Sigmoid colon (tissue), 4 donors: ENCODE measurements around the gene WDFY4.

ENCODE experiments used
- CTCF ChIP-seq, 4 experiments: fragments of 450-650 bp in 3 of 4; fragments of 200-600 bp in 1 of 4; IDR thresholded peaks; one replicate each; pipeline ENCODE4 v1.5.1; 2016 to 2019; ENCODE audit warnings: antibody characterized with exemption in 4 of 4, mild to moderate bottlenecking in 3 of 4, moderate library complexity in 2 of 4
- EP300 ChIP-seq, 4 donors: sonication (generic); formaldehyde crosslinking; IDR thresholded peaks; one replicate each; pipeline ENCODE4 v1.6.1; 2017; ENCODE audit warnings: antibody characterized with exemption in 4 of 4

DNA sequence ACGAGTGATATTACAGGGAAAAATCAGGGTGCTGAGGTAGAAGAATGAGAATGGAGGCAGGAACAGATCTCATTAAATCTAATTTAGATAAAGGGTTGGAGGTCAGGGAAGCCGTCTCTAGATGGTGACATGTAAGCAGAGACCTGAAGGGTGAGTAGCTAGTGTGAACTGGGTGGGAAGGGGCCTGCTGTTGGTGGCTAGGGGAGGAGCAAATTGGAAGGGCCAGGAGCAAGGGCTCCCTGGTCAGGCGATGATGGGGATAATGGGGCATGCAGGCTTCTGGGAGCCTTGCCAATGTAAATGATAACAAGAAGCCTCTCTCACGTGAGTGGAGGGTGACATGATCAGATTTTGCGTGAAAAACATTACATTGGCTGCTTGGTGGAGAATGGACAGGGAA is 76.3 kb downstream of the WDFY4 start:
- TF ChIP-seq EP300 (IDR thresholded peaks at IDR 0.05) (no peak), CTCF (IDR thresholded peaks at IDR 0.05) (no peak)
